HG03558 (cell line): ENCODE data around the gene EVC2.
"Not testable (repeated sequence)": the region's sequence is repeated elsewhere in the genome, so short reads cannot be mapped to it uniquely, and the experiment has no call there.

ENCODE experiments used
- ATAC-seq: cut with Tn5 transposase; IDR thresholded peaks from one replicate; pipeline ENCODE4 v1.9.1; 2021; ENCODE audit warnings: moderate number of reproducible peaks; ENCODE audit not compliant: unreplicated experiment; ENCODE audit errors: extremely low read depth

EVC2 gene

GRCh38 chr4:5746250-5746649, 37.9 kb upstream of the EVC2 start:
- ATAC-seq: no peak

- ATAC-seq: no peak
Observed at GRCh38 chr4:5742968-5743367, 34.6 kb upstream of the EVC2 start.

GRCh38 chr4:5742388-5742787, 34.0 kb upstream of the EVC2 start:
- ATAC-seq: no peak

GRCh38 chr4:5738061-5738460, 29.7 kb upstream of the EVC2 start:
- ATAC-seq: no peak

GRCh38 chr4:5735463-5735862, 27.1 kb upstream of the EVC2 start:
- ATAC-seq: no peak

GRCh38 chr4:5734853-5735252, 26.5 kb upstream of the EVC2 start:
- ATAC-seq: no peak

- no peak for ATAC-seq
Observed at GRCh38 chr4:5732158-5732557, 23.8 kb upstream of the EVC2 start.

- no peak for ATAC-seq
Observed at GRCh38 chr4:5730993-5731990, 22.9 kb upstream of the EVC2 start.

- no peak for ATAC-seq
Observed at GRCh38 chr4:5730436-5730835, 22.1 kb upstream of the EVC2 start.

GRCh38 chr4:5728412-5728811, 20.1 kb upstream of the EVC2 start:
- ATAC-seq: not testable (repeated sequence)

GRCh38 chr4:5724377-5724776, 16.0 kb upstream of the EVC2 start:
- no peak for ATAC-seq

- no peak for ATAC-seq
Observed at GRCh38 chr4:5722328-5722727, 14.0 kb upstream of the EVC2 start.

- ATAC-seq: no peak
Observed at GRCh38 chr4:5721923-5722322, 13.6 kb upstream of the EVC2 start.

GRCh38 chr4:5720980-5721379, 12.6 kb upstream of the EVC2 start:
- ATAC-seq: no peak

GRCh38 chr4:5720157-5720850, 11.9 kb upstream of the EVC2 start:
- ATAC-seq: no peak

GRCh38 chr4:5719350-5720055, 11.1 kb upstream of the EVC2 start:
- ATAC-seq: no peak

GRCh38 chr4:5718411-5718810, 10.1 kb upstream of the EVC2 start:
- no peak for ATAC-seq

GRCh38 chr4:5717449-5718158, 9.2 kb upstream of the EVC2 start:
- ATAC-seq: no peak

- no peak for ATAC-seq
Observed at GRCh38 chr4:5716391-5716790, 8.0 kb upstream of the EVC2 start.

- ATAC-seq: no peak
Observed at GRCh38 chr4:5715357-5715756, 7.0 kb upstream of the EVC2 start.
